GM12892 (cell line): ENCODE results near the gene CADPS.

Experiments used
- POLR2AphosphoS5 ChIP-seq: IDR thresholded peaks from 2 replicates; pipeline ENCODE4 v1.6.1; 2011; ENCODE audit warnings: low read depth, low read length, control low read depth
- TAF1 ChIP-seq: IDR thresholded peaks from 2 replicates; pipeline ENCODE4 v1.6.1; 2011; ENCODE audit warnings: low read depth, mild to moderate bottlenecking, control low read depth, low read length, borderline replicate concordance

GRCh38 chr3:62405135-62405534 lies 470.1 kb downstream of the CADPS start:
- TF ChIP-seq TAF1 (no peak), POLR2AphosphoS5 (no peak)
